RWPE2 (cell line): Measurements from ENCODE around the gene C19orf81.
A peak's percentile ranks its signal among the peaks of the same experiment; 100 is the strongest.

Experiments
- ATAC-seq: fragments of 200-7000 bp; cut with Tn5 transposase; 3 replicates; pipeline ENCODE4 v1.9.1; 2021; ENCODE audit warnings: low read depth
- DNase-seq: peaks from one replicate; pipeline ENCODE4 v3.0.0-alpha.2; 2020; ENCODE audit warnings: low spot score
- H3K27ac ChIP-seq: fragments of 450-650 bp; 2 replicates; pipeline ENCODE4 v1.5.1; 2017; ENCODE audit warnings: mild to moderate bottlenecking; ENCODE audit not compliant: poor library complexity, severe bottlenecking
- H3K27me3 ChIP-seq: fragments of 250-450 bp; sonication (Bioruptor Pico); 2 replicates; pipeline ENCODE4 v1.5.1; 2021; ENCODE audit warnings: mild to moderate bottlenecking, moderate library complexity; ENCODE audit not compliant: insufficient read depth, poor library complexity, severe bottlenecking
- H3K36me3 ChIP-seq: fragments of 250-450 bp; sonication (Bioruptor Pico); 2 replicates; pipeline ENCODE4 v1.5.1; 2020; ENCODE audit warnings: low read depth, mild to moderate bottlenecking, moderate library complexity
- H3K4me1 ChIP-seq: fragments of 250-450 bp; sonication (Bioruptor Pico); 2 replicates; pipeline ENCODE4 v1.5.1; 2021; ENCODE audit warnings: mild to moderate bottlenecking, moderate library complexity; ENCODE audit not compliant: insufficient read depth, poor library complexity, severe bottlenecking
- H3K4me3 ChIP-seq: fragments of 250-450 bp; sonication (Bioruptor Pico); 2 replicates; pipeline ENCODE4 v1.5.1; 2021; ENCODE audit warnings: mild to moderate bottlenecking, moderate library complexity; ENCODE audit not compliant: severe bottlenecking
- H3K9me3 ChIP-seq: fragments of 250-450 bp; sonication (Bioruptor Pico); 2 replicates; pipeline ENCODE4 v1.5.1; 2021; ENCODE audit warnings: mild to moderate bottlenecking, moderate library complexity; ENCODE audit not compliant: severe bottlenecking
- TF ChIP-seq, protein P1 (sequence below): fragments of 450-650 bp; IDR thresholded peaks from one replicate; pipeline ENCODE4 v1.5.1; 2017; ENCODE audit warnings: mild to moderate bottlenecking, moderate library complexity; ENCODE audit not compliant: poor library complexity, severe bottlenecking

C19orf81 gene

DNA sequence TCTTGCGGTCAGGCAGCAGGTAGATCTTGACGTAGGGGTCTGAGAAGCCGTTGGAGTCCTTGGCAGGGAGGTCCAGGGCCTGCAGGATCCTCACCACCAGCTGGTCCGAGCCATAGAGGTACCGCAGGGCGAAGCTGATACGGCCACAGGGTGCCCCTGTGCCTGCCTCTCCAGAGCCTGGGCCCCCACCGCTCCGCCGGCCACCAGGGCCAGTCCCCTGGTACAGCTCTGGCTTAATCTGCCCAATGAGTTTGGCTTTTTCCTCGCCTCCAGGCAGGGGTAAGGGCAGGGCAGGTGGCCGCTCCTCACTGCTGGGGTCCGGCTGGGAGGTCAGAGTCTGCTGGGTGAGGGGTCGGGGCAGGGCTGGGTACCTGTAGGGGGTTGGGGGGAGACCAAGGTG is 19.4 kb upstream of the C19orf81 start:
- TF ChIP-seq, protein P1, sequence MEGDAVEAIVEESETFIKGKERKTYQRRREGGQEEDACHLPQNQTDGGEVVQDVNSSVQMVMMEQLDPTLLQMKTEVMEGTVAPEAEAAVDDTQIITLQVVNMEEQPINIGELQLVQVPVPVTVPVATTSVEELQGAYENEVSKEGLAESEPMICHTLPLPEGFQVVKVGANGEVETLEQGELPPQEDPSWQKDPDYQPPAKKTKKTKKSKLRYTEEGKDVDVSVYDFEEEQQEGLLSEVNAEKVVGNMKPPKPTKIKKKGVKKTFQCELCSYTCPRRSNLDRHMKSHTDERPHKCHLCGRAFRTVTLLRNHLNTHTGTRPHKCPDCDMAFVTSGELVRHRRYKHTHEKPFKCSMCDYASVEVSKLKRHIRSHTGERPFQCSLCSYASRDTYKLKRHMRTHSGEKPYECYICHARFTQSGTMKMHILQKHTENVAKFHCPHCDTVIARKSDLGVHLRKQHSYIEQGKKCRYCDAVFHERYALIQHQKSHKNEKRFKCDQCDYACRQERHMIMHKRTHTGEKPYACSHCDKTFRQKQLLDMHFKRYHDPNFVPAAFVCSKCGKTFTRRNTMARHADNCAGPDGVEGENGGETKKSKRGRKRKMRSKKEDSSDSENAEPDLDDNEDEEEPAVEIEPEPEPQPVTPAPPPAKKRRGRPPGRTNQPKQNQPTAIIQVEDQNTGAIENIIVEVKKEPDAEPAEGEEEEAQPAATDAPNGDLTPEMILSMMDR = no peak
- Histone ChIP-seq H3K4me1 (no peaks in the 10 kb centered on the region), H3K36me3 (no peaks in the 10 kb centered on the region), H3K27me3 (no peaks in the 10 kb centered on the region), H3K27ac (no peak overlapping the region), H3K4me3 (no peak overlapping the region), H3K9me3 (no peaks in the 10 kb centered on the region)
- DNase-seq (no peak), ATAC-seq (no peak)

DNA sequence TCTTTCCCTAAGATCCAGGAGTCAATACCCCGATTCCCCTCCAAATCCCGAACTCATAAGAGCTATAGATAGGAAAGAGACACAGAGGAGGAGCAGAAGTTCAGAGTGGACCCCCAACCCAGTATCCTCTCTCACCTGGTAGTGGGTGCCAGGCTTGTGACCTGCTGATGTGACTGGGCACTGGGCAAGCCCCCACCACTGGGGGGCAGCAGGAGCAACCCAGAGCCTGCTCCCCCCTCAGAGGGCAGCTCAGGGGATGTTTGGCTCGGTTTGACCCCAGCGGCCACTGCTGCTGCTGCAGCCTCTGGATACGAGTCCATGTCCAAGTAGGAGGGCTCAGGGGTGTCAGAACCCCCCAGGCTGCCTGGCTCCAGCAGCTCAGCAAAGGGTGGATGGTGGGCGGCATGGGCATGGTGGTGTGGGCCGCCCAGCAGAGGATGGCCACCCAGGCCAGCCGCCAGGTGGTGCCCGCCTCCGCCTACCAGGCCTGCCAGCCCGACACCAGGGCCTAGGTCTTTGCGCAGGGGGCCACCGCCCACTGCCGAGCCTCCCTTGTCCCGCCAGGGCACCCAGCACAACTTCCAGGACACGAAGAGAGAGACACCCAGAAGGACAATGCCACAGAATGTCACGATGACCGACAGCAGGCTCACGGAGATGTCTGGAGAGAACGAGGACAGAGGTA is 17.0 kb upstream of the C19orf81 start:
- Histone ChIP-seq H3K4me3 (no peak overlapping the region), H3K27ac (no peak overlapping the region), H3K27me3 (peaks cover 6% of the 10 kb centered on the region), H3K36me3 (no peaks in the 10 kb centered on the region), H3K9me3 (no peaks in the 10 kb centered on the region), H3K4me1 (no peaks in the 10 kb centered on the region)
- ATAC-seq = no peak
- TF ChIP-seq, protein P1 = peak; percentile 19
- no peak for DNase-seq

GRCh38 chr19:50633359-50633758 is 15.9 kb upstream of the C19orf81 start:
- Histone ChIP-seq H3K36me3 (no peaks in the 10 kb centered on the region), H3K27ac (no peak overlapping the region), H3K27me3 (peaks cover 17% of the 10 kb centered on the region), H3K9me3 (no peaks in the 10 kb centered on the region), H3K4me3 (no peak overlapping the region), H3K4me1 (no peaks in the 10 kb centered on the region)
- TF ChIP-seq, protein P1 = no peak
- no peak for DNase-seq
- ATAC-seq = no peak

DNA sequence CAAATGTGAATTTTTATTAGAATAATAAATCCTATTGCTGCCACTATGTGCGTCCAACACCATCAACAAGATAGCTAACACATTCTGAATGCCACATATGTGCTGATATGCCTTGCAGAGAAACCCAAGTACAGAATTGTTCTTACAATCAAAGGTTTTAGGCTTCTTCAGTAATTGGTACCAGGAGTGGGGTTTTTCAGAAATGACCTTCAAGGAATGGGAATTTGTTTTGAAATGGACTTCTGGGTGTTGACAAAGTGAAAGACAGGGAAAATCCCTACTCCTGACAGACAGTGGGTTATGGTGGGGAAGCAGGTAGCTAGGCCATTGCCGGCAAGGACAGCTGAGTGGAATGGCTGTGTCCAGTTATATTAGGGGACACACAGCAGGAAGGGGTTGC is 15.3 kb upstream of the C19orf81 start:
- TF ChIP-seq, protein P1 = no peak
- no peaks in the 10 kb centered on the region for H3K4me1 ChIP-seq

GRCh38 chr19:50636317-50637085 is 12.7 kb upstream of the C19orf81 start:
- no peaks in the 10 kb centered on the region for H3K9me3 ChIP-seq
- no peak overlapping the region for H3K27ac ChIP-seq
- no peaks in the 10 kb centered on the region for H3K36me3 ChIP-seq
- DNase-seq (no peak), ATAC-seq (no peak)
- H3K27me3 ChIP-seq = peaks cover 38% of the 10 kb centered on the region
- TF ChIP-seq, protein P1 = no peak
- no peaks in the 10 kb centered on the region for H3K4me1 ChIP-seq
- H3K4me3 ChIP-seq = no peak overlapping the region

More for the DNA sequence above, 15.3 kb upstream of the C19orf81 start:
- peaks cover 23% of the 10 kb centered on the region for H3K27me3 ChIP-seq
- H3K9me3 ChIP-seq = no peaks in the 10 kb centered on the region
- DNase-seq (no peak), ATAC-seq (no peak)
- H3K4me3 ChIP-seq = no peak overlapping the region
- no peak overlapping the region for H3K27ac ChIP-seq
- no peaks in the 10 kb centered on the region for H3K36me3 ChIP-seq
